PC-3 (cell line): ENCODE measurements around the gene MPV17L2. TPM values are rescaled to one million over a fixed set of nuclear protein-coding genes. Genes with fewer than 3 reads are reported as not detected.

Experiments
- ATAC-seq: fragments of 200-7000 bp; cut with Tn5 transposase; 2 replicates; pipeline ENCODE4 v1.9.1; 2020; ENCODE audit warnings: mild to moderate bottlenecking, moderate library complexity
- BruUV-seq: library from RNA; stranded (reverse); fragments of 400-500 nt; replicated peaks from 2 replicates; lab custom pipeline; 2021; lab: Mats Ljungman, UMichigan
- CTCF ChIA-PET: fragments of 300-600 bp; sonication (Branson Sonifier 250); formaldehyde crosslinking; loops from one replicate; lab custom pipeline; 2022; ENCODE audit warnings: antibody characterized with exemption; lab: Charles Lee
- POLR2A ChIA-PET: fragments of 300-600 bp; sonication (Branson Sonifier 250); formaldehyde crosslinking; loops from one replicate; lab custom pipeline; 2022; ENCODE audit warnings: antibody characterized with exemption; ENCODE audit not compliant: unreplicated experiment; lab: Charles Lee
- DNase-seq: peaks from one replicate; pipeline ENCODE4 v3.0.0-alpha.2; 2015
- H2AFZ ChIP-seq: fragments of 300-600 bp; sonication (generic); 2 replicates; pipeline ENCODE4 v1.6.0; 2016; ENCODE audit warnings: antibody characterized with exemption, low read length
- H3F3A ChIP-seq: fragments of 300-600 bp; sonication (generic); one replicate; pipeline ENCODE4 v1.6.0; 2017; ENCODE audit warnings: antibody characterized with exemption, low read length, control low read depth, mild to moderate bottlenecking; ENCODE audit not compliant: unreplicated experiment
- H3K27ac ChIP-seq: fragments of 300-600 bp; sonication (generic); 2 replicates; pipeline ENCODE4 v1.5.1; 2016; ENCODE audit warnings: mild to moderate bottlenecking, low read length
- H3K27me3 ChIP-seq: fragments of 300-600 bp; sonication (generic); 2 replicates; pipeline ENCODE4 v1.6.1; 2016; ENCODE audit warnings: low read length, mixed read lengths
- H3K36me3 ChIP-seq: fragments of 300-600 bp; sonication (generic); 2 replicates; pipeline ENCODE4 v1.6.1; 2016; ENCODE audit warnings: low read depth, mixed run types, low read length, mixed read lengths
- H3K4me1 ChIP-seq: fragments of 300-600 bp; sonication (generic); 2 replicates; pipeline ENCODE4 v1.5.1; 2016; ENCODE audit warnings: low read length; ENCODE audit not compliant: insufficient read depth
- H3K4me2 ChIP-seq: fragments of 300-600 bp; sonication (generic); 2 replicates; pipeline ENCODE4 v1.6.0; 2016; ENCODE audit warnings: low read length
- H3K4me3 ChIP-seq: fragments of 300-600 bp; sonication (generic); 2 replicates; pipeline ENCODE4 v1.5.1; 2016; ENCODE audit warnings: mild to moderate bottlenecking, low read length, mixed read lengths
- H3K79me2 ChIP-seq: fragments of 300-600 bp; sonication (generic); 2 replicates; pipeline ENCODE4 v1.6.1; 2017; ENCODE audit warnings: low read length, mixed read lengths
- H3K9ac ChIP-seq: fragments of 300-600 bp; sonication (generic); 2 replicates; pipeline ENCODE4 v1.6.0; 2016; ENCODE audit warnings: mild to moderate bottlenecking, low read length
- H3K9me2 ChIP-seq: fragments of 300-600 bp; sonication (generic); replicated peaks from 2 replicates; pipeline ENCODE4 v1.6.1; 2016; ENCODE audit warnings: mixed run types, low read length, mixed read lengths
- H3K9me3 ChIP-seq: fragments of 300-600 bp; sonication (generic); 2 replicates; pipeline ENCODE4 v1.6.1; 2016; ENCODE audit warnings: low read length, mixed read lengths
- H4K20me1 ChIP-seq: fragments of 300-600 bp; sonication (generic); 2 replicates; pipeline ENCODE4 v1.6.1; 2016; ENCODE audit warnings: low read length, mixed read lengths
- EZH2 ChIP-seq: fragments of 300-600 bp; sonication (generic); IDR thresholded peaks from one replicate; pipeline ENCODE4 v1.6.1; 2017; ENCODE audit warnings: antibody characterized with exemption, mild to moderate bottlenecking, low read length; ENCODE audit not compliant: unreplicated experiment
- EZH2phosphoT487 ChIP-seq: fragments of 300-600 bp; sonication (generic); IDR thresholded peaks from 2 replicates; pipeline ENCODE4 v1.6.1; 2018; ENCODE audit warnings: mild to moderate bottlenecking, antibody characterized with exemption, low read length, borderline replicate concordance
- intact Hi-C: fragments of 100-400 bp; cut with micrococcal nuclease; formaldehyde crosslinking; loops from 2 replicates; pipeline ENCODE4 v1.9.0; 2023
- total RNA-seq: library from RNA; depleted of rRNA; stranded (reverse); fragments of >200 nt; gene quantifications from 2 replicates; pipeline ENCODE4 v1.2.3, GENCODE V29; 2014
- TF ChIP-seq, protein P1 (sequence below): fragments of 300-600 bp; sonication (generic); conservative IDR thresholded peaks from 2 replicates; pipeline ENCODE4 v1.5.1; 2017; ENCODE audit warnings: antibody characterized with exemption, low read depth, mild to moderate bottlenecking, low read length

Gene MPV17L2
- total RNA-seq, 1 experiment from 2014 or later: 34.2 TPM

DNA sequence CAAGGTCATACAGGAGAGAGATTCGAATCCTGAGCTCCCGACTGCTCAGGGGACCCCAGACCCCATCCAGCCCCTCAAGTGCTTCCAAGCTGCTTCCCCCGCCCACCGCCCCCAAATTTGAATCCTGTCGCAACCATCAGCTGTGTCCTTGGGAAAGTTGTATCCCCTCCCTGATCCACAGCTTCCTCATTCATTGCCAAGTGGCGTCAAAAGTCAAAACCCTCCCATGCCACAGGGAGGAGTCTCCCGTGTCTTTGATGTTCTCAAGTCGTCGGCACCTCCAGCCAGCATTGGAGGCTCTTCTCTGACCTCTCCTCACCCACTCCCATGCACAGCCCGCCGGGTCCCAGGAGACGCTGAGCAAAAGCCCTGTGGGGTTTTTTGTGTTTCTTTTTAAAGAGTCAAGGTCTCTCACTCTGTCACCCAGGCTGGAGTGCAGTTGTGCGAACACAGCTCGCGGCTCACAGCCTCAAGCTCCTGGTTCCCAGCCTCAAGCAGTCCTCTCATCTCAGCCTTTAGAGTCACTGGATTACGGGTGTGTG lies 22.2 kb upstream of the MPV17L2 start:
- Histone ChIP-seq H3K4me2 (no peak overlapping the region), H3K9me3 (no peaks in the 10 kb centered on the region), H2AFZ (no peak overlapping the region), H4K20me1 (no peaks in the 10 kb centered on the region), H3K4me3 (no peak overlapping the region), H3K79me2 (no peaks in the 10 kb centered on the region), H3K27ac (no peak overlapping the region), H3K4me1 (no peaks in the 10 kb centered on the region), H3K36me3 (peaks cover 2% of the 10 kb centered on the region; the same call in 1 of the 2 replicates), H3K27me3 (no peaks in the 10 kb centered on the region), H3K9me2 (no peaks in the 10 kb centered on the region), H3F3A (no peaks in the 10 kb centered on the region), H3K9ac (no peak overlapping the region)
- TF ChIP-seq, protein P1, sequence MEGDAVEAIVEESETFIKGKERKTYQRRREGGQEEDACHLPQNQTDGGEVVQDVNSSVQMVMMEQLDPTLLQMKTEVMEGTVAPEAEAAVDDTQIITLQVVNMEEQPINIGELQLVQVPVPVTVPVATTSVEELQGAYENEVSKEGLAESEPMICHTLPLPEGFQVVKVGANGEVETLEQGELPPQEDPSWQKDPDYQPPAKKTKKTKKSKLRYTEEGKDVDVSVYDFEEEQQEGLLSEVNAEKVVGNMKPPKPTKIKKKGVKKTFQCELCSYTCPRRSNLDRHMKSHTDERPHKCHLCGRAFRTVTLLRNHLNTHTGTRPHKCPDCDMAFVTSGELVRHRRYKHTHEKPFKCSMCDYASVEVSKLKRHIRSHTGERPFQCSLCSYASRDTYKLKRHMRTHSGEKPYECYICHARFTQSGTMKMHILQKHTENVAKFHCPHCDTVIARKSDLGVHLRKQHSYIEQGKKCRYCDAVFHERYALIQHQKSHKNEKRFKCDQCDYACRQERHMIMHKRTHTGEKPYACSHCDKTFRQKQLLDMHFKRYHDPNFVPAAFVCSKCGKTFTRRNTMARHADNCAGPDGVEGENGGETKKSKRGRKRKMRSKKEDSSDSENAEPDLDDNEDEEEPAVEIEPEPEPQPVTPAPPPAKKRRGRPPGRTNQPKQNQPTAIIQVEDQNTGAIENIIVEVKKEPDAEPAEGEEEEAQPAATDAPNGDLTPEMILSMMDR: no peak
- TF ChIP-seq EZH2phosphoT487: no peak
- no peak for TF ChIP-seq EZH2
- intact Hi-C loops: no loop called here
- BruUV-seq: no TSS peak
- CTCF ChIA-PET: interaction anchor here (0.7 kb wide), 1 partner anchor 22 kb away, joined by 3 read pairs; the partner anchor contains the start of gene MPV17L2
- ATAC-seq (no peak), DNase-seq (no peak)
- POLR2A ChIA-PET: no interaction called here

DNA sequence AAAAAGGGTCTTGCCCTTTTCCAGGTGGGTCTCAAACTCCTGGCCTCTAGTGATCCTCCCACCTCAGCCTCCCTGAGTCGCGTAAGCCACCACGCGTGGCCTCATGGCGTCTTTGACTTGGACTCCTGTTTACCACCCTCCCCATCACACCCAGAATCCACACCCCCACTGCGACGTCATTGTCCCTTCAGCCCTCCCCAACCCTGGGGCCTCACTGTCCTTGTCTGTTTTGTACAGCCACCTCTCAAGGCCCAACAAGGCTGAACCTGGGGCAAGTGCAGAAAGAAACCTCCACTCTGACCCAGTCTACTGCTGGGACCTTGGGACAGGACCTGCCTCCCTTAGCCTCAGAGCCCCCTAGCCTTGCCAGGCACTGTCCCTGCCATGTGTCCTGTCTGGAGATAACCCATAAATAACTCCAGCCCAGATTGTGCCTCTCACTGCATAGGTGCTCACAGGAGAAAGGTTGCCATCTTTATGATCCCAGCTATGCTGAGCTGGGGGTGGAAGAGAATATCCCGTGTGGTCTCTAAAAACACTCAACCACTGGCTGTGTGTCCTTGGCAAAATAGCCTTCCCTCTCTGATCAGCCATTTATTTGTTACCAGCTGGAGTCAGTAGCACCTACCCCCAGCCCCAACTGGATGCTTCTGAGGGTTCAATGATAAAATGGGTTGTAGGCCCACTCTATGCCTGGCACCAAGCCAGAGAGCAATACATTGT lies 21.3 kb upstream of the MPV17L2 start:
- Histone ChIP-seq H3K27ac (no peak overlapping the region), H3K27me3 (no peaks in the 10 kb centered on the region), H3K4me3 (no peak overlapping the region), H3K36me3 (peaks cover 2% of the 10 kb centered on the region; the same call in 1 of the 2 replicates), H3K9me2 (no peaks in the 10 kb centered on the region), H2AFZ (no peak overlapping the region), H3K4me1 (peaks cover 5% of the 10 kb centered on the region; the same call in 1 of the 2 replicates), H4K20me1 (no peaks in the 10 kb centered on the region), H3K9ac (no peak overlapping the region), H3K4me2 (no peak overlapping the region), H3K79me2 (no peaks in the 10 kb centered on the region), H3K9me3 (no peaks in the 10 kb centered on the region), H3F3A (no peaks in the 10 kb centered on the region)
- ChIA-PET CTCF (interaction anchor here (0.6 kb wide), 1 partner anchor 107 kb away, joined by 3 read pairs; no protein-coding TSS in a partner anchor), POLR2A (no interaction called here)
- ATAC-seq: no peak
- intact Hi-C loops: no loop called here
- TF ChIP-seq, protein P1: no peak
- TF ChIP-seq EZH2 (no peak), EZH2phosphoT487 (no peak)
- DNase-seq: no peak
- BruUV-seq: no TSS peak
